ENCODE measurements around the gene SLC15A3. TPM values are rescaled to one million over a fixed set of nuclear protein-coding genes. Genes with fewer than 3 reads are reported as not detected.

SLC15A3 gene
- 7.4 and 10.4 TPM in 2 replicates for total RNA-seq
- long read RNA-seq, partial matches to known transcripts, result 1 of 1 reads
- long read RNA-seq, other reads (novel, unspliced or antisense), result 0 of 1 reads

DNA sequence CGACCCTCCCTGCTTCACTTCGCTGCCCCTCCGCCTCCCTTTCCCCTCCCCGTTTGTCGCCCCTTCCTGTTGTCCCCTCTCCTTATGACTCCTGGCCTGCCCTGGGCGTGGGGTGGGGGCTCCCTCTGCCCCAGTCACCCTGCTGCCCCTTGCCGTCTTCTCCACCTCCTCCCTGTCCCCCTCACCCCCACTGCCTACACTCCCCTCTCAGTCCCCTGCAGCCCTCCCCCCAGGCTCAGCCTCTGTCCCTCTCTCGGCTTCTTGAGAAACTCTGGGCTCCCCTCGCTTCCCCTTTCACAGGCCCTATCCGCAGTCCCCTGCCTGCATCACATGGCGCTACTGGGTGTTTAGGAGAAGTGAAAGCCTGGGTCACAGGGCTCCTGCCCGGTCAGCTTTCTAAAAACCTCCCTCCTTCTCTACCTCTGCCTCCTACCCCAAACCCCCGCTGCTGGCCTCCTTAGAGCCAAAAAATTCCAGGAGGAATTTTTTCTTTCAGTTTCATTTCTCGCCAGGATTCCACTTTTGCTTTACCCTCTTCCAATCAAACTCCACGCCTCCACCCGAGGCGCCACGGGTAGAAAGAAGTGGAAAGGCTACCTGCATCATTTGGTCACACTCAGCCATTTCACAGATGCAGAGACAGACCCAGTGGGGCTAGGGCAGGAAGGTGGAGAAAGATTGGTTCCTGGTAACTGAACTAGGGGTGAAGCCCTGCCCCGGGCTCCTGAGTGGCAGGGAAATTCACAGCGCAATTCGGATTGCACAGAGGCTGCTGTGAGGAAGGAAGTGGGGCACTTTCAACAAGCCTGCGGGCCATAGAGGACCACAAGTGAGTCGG is at the start of gene SLC15A3:
SLC15A3 (minus strand) TSS at position 273 of the 838 bp plus-strand sequence. CDS start 625 bp downstream, outside the sequence.
- no peaks in the 10 kb centered on the region for H3K36me3 Mint-ChIP-seq (ENCODE audit: low read depth)
- peak within 1 kb of the TSS; percentile 68 for H3K4me3 Mint-ChIP-seq
- peaks cover 45% of the 10 kb centered on the region for H3K4me1 Mint-ChIP-seq
- peaks cover 46% of the 10 kb centered on the region for H3K27me3 Mint-ChIP-seq (ENCODE audit: low read depth)
- no peak within 1 kb of the TSS for H3K27ac Mint-ChIP-seq (ENCODE audit: unreplicated experiment)
- no peak for TF ChIP-seq CTCF (conservative IDR thresholded peaks at IDR 0.05)
- H3K9me3 Mint-ChIP-seq, result no peaks in the 10 kb centered on the region
- no peak for DNase-seq (ENCODE audit: low read depth, low spot score)

DNA sequence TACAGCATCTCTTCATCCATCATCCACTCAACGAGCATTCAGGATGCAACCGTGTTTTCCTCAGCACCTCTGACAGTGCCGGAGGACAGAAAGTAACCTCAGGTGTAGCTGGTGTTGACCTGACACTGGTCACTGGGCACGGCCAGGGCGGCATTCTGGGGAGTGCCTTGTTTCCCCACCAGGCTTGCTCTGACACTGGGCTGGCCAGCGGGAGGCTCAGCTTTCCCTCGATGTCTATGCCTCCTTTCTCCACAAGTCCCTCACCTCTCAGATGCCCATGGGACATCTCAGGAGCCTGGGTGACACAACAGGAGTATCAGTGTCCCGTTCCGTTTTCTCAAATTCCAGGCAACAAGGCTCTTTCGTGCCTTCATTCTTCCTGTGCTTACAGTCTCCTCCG is 48.5 kb upstream of the SLC15A3 start:
- no peak for DNase-seq (ENCODE audit: low read depth, low spot score)
- Mint-ChIP-seq H3K4me3 (no peak overlapping the region), H3K27me3 (ENCODE audit: low read depth) (peaks cover 18% of the 10 kb centered on the region), H3K4me1 (peaks cover 4% of the 10 kb centered on the region), H3K36me3 (ENCODE audit: low read depth) (no peaks in the 10 kb centered on the region), H3K27ac (ENCODE audit: unreplicated experiment) (no peak overlapping the region), H3K9me3 (no peaks in the 10 kb centered on the region)
- no peak for TF ChIP-seq CTCF (conservative IDR thresholded peaks at IDR 0.05)

DNA sequence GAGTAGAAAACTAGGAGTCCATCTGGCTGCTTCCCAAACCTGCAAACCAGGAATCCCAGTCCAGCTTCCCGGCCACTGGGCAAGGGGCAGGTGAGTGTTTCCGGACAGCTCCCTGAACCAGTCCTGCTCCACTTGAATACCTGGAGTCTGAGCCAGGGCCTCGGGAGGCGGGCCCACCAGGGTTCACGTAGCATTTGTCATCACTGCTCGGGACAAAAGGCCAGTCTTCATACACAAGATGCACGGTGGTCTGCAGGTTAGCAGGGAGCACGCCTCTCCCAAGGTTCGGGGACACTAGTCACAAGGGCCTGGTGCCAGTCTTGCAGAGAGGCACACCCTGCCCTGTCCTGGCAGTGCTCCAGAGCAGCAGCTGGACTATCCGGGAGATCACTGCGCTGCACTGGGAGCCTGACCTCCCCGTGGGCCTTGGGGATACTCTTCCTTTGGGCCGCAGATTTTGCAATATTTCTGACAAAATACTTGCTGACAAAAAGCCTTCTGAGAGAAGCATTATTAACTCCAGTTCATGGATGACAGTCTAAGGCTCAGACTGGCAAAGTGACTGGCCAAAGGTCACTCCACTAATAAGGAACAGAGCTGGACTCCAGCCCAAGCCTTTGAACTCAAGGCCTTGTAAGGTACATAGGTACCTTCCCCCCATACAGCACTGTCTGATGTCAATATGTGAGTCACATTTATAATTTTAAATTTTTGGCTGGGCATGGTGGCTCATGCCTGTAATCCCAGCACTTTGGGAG is 44.6 kb upstream of the SLC15A3 start:
- Mint-ChIP-seq H3K9me3 (no peaks in the 10 kb centered on the region), H3K27ac (ENCODE audit: unreplicated experiment) (no peak overlapping the region), H3K4me1 (peaks cover 10% of the 10 kb centered on the region), H3K4me3 (no peak overlapping the region), H3K27me3 (ENCODE audit: low read depth) (peaks cover 27% of the 10 kb centered on the region), H3K36me3 (ENCODE audit: low read depth) (no peaks in the 10 kb centered on the region)
- no peak for TF ChIP-seq CTCF (conservative IDR thresholded peaks at IDR 0.05)
- no peak for DNase-seq (ENCODE audit: low read depth, low spot score)

GRCh38 chr11:60995798-60996197 is 43.8 kb upstream of the SLC15A3 start:
- Mint-ChIP-seq H3K27ac (ENCODE audit: unreplicated experiment) (no peak overlapping the region), H3K36me3 (ENCODE audit: low read depth) (no peaks in the 10 kb centered on the region), H3K27me3 (ENCODE audit: low read depth) (peaks cover 29% of the 10 kb centered on the region), H3K4me3 (no peak overlapping the region), H3K9me3 (no peaks in the 10 kb centered on the region), H3K4me1 (peaks cover 10% of the 10 kb centered on the region)
- TF ChIP-seq CTCF (conservative IDR thresholded peaks at IDR 0.05), result no peak
- DNase-seq (ENCODE audit: low read depth, low spot score), result no peak

DNA sequence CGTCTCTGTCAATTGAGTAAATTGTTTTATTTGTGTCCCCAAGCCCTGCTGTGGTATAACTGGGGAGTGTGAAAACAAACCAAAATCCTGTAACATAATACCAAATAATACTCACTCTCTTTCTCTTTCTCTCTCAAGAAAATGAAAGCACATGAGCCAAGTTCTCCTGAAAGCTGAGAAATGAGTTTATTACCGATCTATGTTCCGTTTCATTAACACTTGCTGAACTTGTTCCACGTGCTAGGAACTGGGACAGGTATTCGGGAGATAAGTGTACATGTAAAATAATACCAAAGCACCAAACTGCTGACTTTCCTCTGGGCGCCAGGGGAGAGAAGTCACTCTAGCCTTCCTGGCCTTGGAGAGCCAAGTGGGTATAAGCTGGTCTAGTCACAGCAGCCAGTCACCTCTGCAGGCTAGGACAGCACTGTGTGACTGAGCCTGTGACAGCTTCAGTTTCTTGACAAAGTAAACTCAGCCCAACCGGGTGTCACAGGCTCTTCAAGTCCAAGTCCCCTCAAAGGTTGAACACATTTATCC is 42.6 kb upstream of the SLC15A3 start:
- Mint-ChIP-seq H3K27ac (ENCODE audit: unreplicated experiment) (no peak overlapping the region), H3K9me3 (no peaks in the 10 kb centered on the region), H3K27me3 (ENCODE audit: low read depth) (peaks cover 25% of the 10 kb centered on the region), H3K4me3 (no peak overlapping the region), H3K36me3 (ENCODE audit: low read depth) (no peaks in the 10 kb centered on the region), H3K4me1 (peaks cover 10% of the 10 kb centered on the region)
- TF ChIP-seq CTCF (conservative IDR thresholded peaks at IDR 0.05), result no peak
- DNase-seq (ENCODE audit: low read depth, low spot score), result no peak

Data from neural crest cell (in vitro differentiated cells).